ENCODE measurements around the gene TOR3A.

The TOR3A gene

DNA sequence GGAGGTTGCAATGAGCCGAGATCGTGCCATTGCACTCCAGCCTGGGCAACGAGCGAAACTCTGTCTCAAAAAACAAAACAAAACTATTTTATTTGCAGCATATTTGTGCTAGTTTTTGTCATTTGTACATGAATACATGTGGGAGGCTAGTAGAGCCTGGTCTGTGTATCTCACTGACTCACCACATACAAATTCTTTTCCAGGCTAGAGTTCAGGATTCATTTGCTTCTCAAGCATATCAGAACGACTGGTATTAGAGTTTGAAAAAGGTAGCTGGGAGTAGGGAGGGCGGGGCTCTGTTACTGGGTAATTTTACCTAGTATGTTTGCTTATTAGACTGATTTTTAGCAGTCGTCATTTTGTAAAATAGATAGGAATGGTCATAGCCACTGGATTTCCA lies 4.5 kb upstream of the TOR3A start:
- no peak for DNase-seq (ENCODE audit: low spot score)

DNA sequence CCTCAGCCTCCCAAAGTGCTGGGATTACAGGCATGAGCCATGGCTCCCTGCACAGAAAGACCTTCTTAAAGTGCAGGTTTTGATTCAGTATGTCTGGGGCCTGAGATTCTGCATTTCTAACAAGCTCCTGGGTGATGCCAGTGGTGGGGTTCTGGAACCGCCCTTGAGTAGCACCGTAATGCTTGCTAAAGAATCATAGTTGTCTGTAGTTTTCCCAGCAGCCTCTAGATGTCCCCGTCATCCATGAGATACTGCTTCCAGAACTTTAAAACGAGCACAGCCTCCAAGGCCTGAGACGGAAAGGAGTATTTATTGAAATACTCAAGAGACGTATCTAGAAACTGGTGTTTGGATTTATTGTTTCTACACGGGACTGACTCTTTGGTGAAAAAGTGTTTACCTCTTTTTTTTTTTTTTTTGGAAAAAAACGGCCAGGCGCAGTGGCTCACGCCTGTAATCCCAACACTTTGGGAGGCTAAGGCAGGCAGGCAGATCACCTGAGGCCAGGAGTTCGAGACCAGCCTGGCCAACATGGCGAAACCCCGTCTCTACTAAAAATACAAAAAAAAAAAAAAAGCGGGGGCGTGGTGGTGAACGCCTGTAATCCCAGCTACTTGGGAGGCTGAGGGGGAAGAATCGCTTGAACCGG lies 2.6 kb upstream of the TOR3A start:
- DNase-seq (ENCODE audit: low spot score) = peak; percentile 67

DNA sequence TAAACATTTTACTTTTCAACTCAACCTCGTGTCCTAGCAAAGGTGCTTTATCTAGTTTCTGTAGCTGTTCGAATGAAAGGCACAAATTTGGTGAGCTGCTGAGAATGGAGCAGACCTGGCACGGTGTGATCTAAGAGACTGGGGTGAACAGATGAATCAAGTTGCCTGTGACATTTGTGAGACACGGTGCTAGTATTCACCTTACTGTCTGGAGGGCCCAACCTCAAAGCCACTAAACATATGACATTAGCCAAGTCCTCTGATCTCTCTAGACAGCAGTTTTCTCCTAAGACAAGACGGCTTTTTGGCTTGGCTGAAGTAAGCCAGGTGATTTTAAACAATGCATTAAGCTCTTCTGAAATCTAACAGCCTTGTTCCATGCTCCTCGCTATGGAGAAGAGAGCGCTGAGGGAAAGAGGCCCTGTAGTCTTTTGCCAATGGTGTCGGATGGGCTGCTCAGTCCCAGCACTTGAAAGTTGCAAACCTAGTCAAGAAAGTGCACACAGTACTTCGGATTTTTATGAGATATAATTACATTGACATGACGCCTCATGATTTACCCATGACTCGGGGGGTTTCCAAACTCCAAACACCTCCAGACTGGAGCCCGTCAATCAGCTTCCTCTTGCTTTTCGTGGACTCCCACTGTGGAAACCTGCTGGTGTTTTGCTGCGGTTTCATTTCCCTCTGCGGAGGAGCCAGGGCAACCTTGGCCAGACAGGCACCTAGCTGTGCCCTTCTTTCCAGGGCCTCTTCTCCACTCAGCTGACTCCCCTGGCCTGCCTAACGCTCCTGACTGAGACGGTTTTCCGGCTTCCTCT lies 794 bp upstream of the TOR3A start:
- DNase-seq (ENCODE audit: low spot score) = no peak

DNA sequence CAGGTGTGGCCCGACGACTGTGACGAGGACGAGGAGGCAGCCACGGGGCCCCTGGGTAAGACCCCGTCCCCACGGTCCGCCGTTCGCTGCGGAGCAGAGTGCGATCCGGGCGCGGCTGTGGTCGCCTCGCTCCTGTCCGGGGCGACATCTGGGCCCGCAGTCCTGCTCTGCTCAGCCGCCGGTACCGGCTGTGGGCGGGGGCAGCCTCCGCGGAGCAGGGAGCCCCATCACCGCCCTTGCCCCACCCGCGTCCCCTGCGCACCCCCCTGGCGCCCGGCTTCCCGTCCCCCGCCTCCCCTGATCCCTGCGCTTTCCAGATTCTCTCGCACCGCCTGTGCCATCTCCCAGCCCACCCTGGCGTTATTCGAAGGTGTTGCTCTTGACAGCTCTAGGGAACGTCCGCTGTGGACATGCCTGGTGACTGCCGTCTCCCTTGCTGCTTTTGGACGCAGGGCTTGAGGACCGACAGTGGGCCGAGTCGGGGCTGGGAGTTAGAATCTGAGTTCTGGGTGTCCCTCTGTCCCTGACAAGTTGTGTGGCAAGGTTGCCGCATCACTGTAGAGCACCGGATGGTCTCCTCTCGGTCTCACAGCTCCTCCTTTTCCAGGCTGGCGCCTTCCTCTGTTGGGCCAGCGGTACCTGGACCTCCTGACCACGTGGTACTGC lies 596 bp downstream of the TOR3A start:
- DNase-seq (ENCODE audit: low spot score) = peak; percentile 9

DNA sequence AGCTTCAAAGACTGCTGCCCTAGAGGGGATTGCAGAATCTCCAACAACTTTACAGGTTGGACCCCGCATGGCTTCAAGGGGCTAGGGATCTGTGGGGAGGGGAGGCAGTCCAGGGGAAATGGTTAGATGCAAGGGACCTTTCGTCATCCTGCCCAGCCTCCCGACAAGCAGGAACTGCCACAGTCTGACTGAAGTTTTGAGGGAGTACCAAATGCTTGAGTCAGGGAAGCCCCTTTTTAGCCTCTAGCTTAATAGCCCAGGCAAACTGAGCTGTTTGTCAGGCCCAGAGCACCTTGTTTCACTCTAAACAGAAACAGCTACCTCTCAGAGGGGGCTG lies 1.1 kb downstream of the TOR3A start:
- DNase-seq (ENCODE audit: low spot score) = no peak

DNA sequence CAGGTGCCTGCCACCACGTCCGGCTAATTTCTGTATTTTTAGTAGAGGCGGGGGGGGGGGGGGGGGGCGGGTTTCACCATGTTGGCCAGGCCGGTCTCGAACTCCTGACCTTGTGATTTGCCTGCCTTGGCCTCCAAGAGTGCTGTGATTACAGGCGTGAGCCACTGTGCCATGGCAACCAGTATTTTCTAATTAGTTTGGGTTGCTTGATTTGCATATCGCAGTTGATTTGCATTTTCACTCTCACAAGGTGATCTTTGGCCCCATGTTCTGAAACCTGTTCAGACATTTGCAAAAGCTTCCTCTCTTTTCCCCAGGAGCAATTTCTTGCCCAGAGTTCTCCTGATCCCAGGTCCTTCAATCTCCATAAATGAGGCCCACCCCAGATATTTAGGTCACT lies 1.7 kb downstream of the TOR3A start:
- DNase-seq (ENCODE audit: low spot score) = no peak

DNA sequence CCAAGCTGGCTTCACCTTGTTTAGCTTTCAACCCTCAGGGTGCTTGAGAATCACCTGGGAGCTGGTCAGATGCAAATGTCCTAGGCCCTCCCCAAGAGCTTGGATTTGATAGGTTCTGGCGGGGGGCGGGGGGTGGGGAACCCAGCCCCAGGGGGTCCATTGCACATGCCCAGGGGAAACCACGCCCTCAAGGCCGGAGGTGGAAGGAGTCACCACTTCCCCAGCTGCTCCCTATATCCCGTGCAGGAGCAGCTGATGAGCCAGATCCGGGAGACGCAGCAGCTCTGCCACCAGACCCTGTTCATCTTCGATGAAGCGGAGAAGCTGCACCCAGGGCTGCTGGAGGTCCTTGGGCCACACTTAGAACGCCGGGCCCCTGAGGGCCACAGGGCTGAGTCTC lies 5.8 kb downstream of the TOR3A start:
- no peak for DNase-seq (ENCODE audit: low spot score)

DNA sequence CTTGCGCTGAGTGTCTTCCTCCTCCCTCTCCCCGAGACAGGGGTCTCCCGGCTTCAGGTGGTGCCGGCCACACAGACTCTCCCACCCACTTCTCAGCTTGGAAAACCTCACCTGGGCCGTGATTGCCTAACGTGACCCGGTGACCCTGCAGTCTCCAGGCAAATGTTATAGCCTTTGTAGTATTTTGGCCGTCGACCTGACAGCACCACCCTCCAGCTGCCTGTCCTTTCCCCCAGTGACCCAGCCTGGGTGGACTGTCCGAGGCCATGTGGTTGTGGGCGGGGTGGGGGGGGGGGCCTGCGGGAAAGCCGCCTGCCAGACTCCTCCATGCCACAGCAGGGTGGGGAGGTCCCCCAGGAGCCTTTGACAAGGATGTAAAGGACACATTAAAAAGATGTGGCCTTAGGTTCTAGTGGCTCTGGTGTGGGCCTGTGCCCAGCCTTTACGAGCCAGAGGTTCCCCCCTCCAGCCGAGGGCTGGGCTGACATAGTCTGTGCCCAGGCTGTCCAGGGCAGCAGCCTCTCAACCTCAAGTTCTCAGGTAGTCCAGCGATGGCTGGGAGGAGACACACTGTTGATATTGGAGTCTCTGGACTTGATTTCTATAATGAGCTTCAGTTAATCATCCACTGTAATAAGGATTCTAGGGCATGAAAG lies 8.1 kb downstream of the TOR3A start:
- no peak for DNase-seq (ENCODE audit: low spot score)

DNA sequence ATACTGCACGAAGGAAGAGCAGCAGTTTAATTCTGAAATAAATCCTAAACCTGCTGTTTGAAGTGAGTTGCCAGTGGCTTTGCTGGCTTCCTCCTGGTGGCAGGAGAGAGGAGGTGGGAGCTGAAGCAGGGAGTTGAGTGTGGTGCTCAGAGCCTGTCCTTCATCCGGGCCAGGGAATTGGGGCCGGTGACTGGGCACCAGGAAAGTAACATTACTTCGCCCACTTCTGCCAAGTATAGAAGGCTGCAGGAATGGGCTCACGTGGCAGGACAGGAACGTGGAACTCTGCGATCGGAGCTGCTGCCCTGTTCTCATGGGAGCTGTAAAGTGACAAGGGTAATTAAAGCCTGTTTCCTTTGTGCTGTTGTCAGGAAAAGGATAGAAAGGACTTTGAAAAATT lies 8.7 kb downstream of the TOR3A start:
- no peak for DNase-seq (ENCODE audit: low spot score)

DNA sequence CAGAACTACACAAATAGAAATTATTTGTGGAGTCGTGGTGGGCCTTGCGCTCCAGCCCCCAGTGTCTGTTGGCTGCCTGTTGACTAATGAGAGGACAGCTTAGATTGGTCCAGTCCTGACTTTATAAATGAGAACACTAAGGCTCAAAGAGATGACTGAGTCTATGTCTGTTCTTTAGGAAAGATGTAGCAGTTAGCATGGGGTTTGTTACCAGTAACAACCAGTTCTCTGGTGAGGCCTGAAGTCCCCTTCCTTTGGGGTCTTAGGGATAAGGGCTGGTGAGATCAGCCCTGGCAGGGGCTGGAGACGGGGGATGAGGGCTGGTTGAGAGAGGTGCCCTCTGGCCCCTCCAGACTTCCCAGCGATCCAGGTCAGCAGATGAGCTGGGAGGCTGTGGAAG lies 9.1 kb downstream of the TOR3A start:
- DNase-seq (ENCODE audit: low spot score) = no peak

DNA sequence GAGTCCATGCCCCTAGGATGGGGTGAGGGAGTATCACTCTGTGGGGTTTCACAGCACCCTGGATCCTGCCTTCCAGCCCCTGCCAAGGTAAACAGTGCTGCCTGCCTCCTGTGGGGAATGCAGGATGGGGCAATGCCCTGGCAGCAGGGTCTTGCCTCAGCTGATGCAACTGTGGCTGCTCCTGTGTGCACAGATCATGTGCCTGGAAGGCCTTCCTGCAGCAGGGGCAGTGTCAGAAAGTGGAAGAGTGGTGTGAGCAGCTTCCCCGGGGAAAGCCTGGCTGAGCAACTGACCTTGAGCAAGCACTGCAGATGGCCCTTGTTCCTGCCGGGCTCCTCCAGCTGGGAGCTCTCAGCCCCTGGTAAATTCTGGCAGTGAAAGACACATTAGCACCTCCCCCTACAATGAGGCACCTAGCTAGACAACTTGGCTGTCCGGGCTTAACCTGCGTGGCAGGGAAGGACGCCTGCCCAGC lies 9.9 kb downstream of the TOR3A start:
- DNase-seq (ENCODE audit: low spot score) = no peak

DNA sequence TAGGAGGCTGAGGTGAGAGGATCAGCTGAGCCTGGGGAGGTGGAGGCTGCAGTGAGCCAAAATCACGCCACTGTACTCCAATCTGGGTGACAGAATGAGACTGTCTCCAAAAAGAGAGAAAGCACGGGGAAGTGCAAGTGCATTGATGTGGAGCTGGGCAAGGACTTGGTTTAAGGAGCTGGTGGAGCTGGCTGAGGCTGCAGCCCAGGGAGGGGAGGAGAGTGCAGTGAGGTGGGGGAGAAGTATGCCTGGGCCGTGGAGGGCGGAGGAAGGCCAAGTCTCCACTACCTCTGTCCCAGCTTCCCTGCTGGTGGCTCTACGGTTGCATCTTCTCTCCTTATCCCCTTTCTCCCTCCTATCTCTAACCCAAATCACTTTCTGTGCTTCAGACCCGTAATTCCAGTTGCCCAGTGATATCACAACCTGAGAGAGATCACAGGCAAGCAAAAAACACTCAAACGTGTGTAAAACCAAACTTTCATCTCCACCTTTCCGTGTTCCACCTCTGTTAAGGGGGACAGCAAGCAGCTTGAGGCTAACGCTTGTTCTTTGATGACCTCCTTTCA lies 11.1 kb downstream of the TOR3A start:
- no peak for DNase-seq (ENCODE audit: low spot score)

DNA sequence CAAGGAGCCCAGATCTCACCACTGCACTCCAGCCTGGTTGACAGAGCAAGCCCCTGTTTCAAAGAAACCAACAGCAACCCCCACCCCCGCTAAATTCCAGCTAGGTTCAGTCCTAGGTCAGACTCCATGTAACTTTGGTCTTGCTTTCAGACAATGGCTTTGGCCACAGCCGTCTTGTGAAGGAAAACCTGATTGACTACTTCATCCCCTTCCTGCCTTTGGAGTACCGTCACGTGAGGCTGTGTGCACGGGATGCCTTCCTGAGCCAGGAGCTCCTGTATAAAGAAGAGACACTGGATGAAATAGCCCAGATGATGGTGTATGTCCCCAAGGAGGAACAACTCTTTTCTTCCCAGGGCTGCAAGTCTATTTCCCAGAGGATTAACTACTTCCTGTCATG lies 12.9 kb downstream of the TOR3A start:
- DNase-seq (ENCODE audit: low spot score) = no peak

DNA sequence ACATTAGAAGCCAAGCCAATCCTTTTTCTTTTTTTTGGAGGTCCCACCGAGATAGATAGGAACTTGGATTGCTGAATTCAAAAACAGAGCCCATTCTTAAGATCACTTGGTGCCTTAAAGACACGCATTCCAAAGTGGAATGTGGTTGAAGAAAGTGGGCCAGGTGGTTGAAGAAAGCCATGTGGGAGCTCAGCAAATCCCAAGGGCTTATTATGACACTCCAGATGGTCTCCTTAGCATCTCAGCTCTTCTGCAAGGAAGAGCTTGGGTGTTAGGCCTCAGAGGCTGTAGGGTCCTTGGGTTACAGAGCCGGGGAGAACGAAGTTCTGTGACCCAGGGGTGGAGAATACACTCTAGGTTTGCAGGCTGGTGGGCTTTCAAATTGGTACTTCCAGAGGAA lies 13.5 kb downstream of the TOR3A start:
- DNase-seq (ENCODE audit: low spot score) = no peak

DNA sequence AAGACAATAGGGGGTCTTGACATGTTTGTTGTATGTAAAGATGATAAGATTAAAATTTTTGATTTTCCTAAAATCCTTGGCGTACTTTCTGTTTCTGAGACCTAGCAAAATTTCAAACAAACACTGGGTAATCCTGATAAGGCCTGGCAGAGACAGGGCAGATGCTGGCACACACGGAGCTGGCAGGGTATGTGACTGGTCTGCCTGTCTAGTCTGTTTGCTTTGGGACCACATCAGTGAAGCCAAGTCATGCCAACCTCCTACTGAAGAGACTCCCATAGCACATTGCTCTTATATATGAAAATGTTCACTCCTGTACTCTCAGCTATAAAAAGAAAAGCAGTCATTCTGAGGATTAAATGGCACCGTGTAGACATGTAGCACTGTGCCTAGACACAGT lies 14.1 kb downstream of the TOR3A start:
- no peak for DNase-seq (ENCODE audit: low spot score)

DNA sequence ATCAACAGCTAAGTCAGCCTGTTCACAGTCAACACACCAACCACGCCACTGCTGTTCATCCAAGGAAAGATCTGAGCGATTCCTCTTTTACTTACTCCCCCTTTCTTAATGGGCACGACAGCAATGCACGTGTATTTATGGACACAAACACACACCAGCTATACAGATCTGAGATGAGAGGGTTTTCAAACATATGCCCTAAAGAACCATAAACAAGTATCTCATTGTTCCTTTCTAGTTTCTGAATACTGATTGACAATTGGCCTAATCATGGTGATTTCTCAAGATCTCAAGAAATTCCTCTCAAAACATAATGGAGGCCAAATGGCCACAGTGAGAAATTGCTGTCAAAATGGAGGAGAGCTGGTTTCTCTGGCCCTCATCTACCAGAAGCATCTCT lies 18.0 kb downstream of the TOR3A start:
- DNase-seq (ENCODE audit: low spot score) = no peak

DNA sequence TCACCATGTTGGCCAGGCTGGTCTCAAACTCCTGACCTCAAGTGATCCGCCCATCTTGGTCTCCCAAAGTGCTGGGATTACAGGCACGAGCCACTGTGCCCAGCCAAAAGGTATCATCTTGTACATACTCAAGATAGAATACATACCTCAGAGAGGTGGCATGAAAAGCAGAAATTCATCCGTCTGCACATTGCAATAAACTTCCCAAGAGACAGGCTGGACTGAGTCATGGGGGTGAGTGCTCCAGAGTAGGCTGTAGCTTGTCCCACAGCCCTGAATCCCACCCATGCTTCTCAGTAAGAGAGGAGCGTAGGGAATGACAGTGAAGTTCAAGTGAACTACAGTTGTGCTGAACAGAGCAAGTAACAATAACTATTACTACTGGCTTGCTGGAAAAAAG lies 19.7 kb downstream of the TOR3A start:
- no peak for DNase-seq (ENCODE audit: low spot score)

DNA sequence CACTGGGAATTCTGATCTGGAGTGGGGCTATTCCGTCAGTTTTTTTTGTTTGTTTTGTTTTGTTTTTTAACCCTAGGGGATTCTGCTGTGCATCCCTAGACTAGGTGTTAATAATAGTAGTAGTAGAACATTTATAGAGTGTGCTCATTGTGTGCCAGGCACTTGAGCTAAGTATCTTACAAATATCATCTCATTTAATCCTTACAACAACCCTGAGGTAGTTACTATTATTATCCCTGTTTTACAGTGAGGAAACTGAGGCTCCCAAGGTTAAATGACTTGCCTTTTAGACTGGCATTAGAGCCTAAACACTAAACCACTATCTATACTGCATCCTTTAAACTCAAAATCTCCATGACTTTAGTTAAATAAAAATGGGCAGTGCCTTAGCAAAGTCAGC lies 22.1 kb downstream of the TOR3A start:
- DNase-seq (ENCODE audit: low spot score) = no peak

DNA sequence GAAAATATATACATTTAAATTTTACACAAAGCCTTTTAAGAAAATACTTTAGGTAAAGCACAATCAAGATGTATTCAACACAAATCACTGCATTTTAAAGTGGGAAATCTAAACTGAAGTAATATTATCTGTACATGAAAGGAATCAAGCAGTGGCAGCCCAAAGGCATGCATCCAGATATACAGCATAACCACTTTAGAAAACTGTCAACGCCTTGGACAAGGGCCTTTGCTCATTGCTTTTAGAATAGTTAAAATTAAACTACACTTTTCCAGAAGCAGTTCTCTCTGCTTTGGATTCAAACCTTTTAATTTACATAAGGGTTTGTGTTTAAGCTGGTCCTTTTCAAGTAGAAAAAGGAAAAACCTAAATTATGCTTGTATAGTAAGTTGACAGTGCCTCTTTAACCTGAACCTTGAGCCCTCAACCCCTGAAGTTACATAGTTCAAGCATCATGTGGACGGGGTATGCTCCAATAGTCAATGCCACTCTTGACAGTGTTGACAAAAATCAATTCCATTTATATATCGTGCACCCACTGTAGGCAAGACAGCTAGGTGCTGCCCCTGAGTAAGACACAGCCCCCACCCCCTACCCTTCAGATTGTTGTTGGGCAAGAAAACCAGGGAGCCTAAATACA lies 22.9 kb downstream of the TOR3A start:
- no peak for DNase-seq (ENCODE audit: low spot score)

DNA sequence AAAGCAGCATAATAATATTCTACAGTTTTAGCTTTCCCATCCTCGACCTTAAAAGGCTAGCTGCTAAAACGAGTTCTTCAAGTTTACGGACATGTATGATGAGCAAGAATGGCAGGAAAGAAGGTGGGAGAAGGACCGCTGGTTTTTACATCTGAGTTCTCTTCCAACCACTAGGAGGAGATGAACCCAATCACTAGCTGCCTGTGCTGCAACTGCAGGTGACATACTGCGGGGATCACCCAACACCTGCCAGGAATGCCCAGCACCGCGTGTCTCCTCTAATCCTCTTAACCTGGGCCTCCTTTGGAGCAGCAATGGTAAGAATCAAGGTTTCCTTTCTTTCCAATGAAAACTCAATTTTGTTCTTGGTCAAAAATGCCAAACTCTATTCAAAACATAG lies 23.5 kb downstream of the TOR3A start:
- DNase-seq (ENCODE audit: low spot score) = no peak

DNA sequence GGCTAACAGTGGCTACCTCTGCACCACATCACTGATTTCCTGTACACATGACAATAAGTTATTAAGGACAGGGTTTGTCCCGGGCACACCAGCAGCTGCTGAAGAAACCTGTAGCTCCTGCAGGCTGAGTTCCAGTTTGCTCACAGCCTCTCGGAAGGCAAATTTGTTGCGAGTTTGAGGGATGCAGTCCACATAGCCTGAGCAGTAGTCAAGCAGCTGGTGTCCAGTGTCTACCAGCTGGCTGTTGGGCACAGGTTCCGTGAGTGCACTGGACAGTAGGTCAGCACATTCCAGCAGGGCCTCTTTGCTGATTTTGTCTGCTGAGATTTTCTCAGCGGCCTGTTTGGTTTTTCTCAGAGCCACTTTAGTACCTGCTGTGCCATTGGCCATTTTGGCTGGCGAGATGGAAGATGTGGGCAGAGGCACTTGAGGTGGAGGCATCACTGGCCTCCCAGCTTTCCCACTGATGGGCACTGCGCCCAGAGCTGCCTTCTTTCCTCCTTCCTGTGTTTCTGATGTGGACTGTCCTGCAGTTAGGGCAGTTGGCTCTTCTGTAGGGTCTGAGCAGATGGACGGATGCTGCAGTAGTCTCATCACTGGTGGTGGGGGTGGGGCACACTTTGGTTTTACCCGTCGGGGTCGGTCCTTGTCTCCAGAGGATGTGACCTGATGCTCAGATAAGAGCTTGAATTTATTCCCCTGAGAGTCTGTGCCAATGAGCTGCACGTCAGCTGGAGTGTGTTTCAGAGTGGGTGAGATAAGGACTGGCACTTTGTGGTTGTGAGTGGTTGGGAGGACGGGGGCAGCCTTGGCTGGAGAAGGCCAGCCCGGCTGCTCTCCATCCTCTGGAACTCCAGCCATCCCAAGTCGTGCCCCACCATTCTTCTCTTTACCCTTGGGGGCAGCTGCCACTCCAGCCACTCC lies 26.1 kb downstream of the TOR3A start:
- DNase-seq (ENCODE audit: low spot score) = no peak
